ENCODE measurements around the gene NCAPD3. TPM values are rescaled to one million over a fixed set of nuclear protein-coding genes. Genes with fewer than 3 reads are reported as not detected.
"Not testable (repeated sequence)": the region's sequence is repeated elsewhere in the genome, so short reads cannot be mapped to it uniquely, and the experiment has no call there.

NCAPD3 gene
- total RNA-seq, 1 experiment from 2014 or later = 38.9 TPM

DNA sequence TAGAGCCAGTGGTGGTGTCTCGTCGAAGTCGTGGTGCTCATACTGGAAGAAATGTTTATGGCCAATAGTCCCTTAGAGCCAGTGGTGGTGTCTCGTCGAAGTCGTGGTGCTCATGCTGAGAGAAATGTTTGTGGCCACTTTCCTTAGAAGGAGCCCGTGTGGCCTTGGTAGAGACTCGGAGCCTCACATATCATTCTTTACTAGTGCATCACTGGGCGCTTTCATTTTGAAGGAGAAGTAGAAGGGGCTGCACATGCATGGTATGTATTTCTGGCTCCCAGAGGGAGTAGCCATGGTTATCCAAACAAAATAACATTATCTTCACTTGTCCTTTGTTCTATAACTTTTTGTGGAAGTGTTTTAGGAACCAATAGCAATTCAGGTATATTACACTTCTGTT lies 85.4 kb downstream of the NCAPD3 start:
- DNase-seq (ENCODE audit: low read depth) = no peak

DNA sequence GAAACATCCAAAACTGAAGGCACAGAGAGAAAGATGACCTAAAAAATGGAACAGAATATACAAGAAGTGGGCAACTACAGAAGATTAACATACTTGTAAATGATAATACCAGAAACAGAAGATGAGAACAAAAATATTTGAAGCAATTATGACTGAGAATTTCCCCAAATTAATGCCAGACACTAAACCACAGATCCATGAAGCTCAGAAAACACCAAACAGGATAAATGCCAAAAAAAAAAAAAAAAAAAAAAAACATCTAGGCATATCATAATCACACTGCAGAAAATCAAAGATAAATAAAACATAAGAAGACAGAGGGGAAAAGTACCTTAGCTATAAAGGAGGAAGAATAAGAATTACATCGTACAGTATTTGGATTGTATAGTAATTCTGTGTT lies 89.6 kb downstream of the NCAPD3 start:
- no peak for DNase-seq (ENCODE audit: low read depth)

DNA sequence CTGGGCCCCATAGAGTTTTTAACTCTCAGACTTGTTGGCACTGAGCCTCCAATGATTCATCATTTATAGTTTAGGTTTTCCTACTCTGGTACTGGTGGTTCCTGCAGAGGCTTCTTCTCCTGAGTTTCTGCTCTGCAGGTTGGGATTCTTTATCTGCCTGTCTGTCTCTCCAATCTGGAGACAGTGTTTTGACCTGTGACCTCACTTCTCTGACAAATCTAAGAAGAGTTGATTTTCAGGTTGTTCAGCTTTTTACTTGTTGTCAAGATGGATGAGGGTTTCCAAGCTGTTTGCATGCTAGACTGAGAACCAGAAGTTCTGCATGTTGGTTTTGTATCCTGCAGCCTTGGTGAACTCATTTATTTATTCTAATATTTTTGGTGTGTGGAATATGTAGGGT lies 91.0 kb downstream of the NCAPD3 start:
- DNase-seq (ENCODE audit: low read depth) = no peak

DNA sequence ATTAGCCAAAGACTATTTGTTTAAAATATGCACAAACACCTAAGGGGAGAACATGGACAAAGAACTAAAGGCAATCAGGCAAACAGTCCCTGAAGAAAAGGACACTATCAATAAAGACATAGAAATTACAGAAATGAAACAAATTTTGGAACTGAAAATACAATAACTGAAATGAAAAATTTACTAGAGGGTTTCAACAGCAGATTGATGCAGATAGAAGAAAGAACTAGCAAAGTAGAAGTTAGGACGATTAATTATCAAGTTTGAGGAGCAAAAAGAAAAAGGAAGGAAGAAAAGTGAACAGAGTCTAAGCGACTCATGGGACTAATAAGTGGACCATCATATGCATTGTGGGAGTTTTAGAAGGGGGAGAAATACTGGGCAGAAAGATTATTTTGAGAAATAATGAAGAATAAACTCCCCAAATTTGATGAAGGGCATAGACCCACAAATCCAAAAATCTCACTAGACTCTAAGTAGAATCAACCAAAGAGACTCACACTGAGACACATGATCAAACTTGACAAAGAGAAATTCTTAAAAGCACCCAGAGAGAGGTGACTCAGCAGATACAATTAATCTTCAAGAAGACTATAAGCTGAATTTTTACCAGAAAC lies 92.0 kb downstream of the NCAPD3 start:
- no peak for DNase-seq (ENCODE audit: low read depth)

DNA sequence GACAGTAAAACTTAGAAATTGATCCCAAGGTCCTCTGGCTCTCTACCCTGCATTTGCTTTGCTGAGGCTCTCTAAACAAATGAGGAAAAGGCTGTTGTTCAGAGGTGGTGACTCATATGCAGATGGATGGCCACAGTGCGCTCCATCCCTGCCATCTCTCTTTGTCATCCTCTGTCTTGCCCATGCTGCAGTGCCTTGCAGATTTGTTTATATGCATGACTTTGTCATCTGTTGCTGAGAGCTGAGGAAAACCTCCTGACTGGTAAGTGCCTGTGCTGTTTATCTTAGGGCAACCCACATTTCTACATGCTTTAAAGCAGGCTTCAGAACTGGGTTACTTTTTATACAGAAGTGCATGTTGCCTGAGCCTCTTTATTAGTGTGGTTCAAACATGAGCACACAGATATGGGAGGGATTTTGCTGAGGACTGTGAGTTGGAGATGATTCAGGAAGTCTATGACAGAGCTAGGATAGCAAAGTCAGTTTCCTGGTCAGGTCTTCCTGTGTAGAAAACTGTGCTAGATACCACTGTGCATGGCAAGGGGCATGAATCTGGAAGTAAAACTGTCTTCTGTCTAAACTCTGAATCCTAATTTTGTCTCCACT lies 97.4 kb downstream of the NCAPD3 start:
- DNase-seq (ENCODE audit: low read depth) = peak; percentile 93

DNA sequence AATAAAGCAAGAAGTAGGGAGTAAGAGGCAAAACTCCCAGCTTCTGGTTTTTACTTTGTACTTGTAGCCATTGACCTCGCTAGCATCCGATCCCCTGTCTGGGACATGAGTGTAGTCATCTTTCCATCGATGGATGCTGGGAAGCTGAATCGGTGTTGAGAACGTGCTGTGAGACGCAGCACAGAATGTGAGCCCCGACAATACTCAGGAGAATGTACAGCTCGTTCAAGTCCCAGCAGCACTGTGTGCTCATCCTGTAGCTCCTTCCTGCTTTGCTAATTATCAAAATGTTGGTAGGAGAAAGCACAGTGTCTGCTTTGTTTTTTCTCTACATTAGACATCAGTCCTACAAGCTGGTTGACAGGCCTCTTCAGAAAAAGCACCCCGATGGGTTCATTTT lies 98.3 kb downstream of the NCAPD3 start:
- no peak for DNase-seq (ENCODE audit: low read depth)

DNA sequence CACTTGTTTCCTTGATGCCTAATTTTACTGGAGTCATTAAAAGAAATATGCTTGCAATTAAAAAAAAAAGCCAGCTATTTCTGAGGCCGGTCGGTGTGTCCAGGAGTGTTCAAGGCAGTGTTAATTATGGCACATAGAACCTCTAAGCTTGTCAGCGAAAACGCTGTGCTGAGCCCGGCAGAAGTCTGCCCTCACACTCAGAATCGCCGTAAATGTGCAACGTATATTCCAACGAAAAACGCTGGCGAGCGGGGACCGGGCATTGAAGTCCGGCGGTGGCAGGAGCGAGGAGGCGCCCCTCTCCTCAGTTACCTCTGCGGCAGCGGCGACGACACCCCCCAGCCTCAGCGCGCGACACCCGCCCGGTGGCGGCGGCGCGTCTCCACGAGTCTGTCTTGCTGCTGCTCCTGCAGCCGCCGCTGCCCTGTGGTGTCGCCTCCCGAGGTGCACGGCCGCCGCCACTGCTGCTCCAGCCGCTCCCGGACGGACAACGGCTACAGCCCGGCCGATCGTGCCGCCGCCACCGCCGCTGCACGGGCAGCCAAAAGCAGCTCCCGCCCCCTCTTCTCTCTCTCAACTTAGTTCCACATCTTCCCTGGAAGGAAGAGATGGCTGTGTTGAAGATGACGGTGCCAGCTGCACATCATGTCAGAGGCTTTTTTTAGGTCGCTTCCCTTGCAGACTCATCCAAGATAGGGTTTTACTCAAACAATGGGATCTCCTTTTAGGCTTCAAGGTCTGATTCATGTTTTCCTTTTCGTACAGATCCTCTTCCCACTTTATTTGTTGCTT lies 98.9 kb downstream of the NCAPD3 start:
- peak; percentile 73 for DNase-seq (ENCODE audit: low read depth)

DNA sequence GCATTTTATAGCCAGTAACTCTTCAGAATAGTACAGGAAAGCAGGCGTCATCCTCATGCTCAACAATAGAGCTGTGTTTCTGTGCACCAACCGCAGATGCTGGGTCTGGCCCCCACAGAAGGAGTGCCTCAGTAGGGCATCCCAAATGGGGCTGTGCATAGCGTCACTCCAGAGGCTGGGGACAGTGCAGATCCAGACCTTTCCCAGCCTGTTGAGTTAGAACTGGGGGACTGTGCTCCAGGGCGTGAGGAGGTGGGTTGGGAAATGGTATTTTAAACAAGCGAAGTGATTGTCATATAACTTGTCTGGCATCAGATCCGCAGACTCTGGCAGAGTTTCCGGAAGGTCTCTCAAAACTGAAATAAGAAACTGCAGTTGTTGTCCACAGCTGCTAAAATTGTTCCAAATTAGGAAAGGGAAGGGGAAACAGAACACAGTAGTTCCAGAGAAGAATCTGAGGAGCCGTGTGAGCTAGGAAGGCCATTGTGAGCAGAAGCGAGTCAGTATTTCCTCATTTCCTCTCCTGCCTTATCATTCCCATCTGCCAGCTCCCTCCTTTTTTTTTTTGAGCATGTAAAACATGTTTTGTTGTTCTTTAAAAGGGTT lies 102.7 kb downstream of the NCAPD3 start:
- DNase-seq (ENCODE audit: low read depth) = peak; percentile 89

DNA sequence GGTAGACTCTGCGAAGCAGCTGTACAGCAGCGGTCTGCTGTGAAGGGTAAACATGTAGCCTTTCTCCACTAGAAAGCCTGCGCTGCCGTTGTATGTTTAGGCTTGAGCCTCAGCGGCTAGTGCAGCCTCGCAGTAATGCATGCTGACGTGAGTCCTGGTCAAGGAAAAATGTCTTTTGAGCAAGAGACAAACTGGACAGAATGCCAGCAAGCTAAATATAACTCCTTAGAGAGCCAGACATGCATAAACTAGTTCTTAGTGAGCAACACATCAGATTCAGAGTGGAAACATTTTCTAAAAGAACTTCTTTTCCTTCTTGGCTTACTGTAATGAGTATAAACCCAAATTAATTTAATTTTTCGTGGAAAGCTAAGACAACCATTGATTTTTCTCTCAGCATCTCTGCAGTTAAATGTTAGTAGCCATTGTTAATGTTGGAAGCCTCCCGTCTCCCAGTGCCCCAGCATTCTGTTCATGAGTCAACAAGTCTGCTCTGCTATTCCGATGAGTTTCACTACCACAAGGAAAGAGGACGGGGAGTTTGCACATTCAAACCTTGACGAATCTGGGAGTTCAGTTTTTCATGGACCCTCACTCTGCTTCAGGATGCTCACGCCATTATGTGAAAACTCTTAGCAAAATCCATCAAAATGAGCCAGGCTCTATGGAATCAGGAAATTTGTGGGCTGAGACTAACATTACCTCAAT lies 103.5 kb downstream of the NCAPD3 start:
- DNase-seq (ENCODE audit: low read depth) = peak; percentile 83

DNA sequence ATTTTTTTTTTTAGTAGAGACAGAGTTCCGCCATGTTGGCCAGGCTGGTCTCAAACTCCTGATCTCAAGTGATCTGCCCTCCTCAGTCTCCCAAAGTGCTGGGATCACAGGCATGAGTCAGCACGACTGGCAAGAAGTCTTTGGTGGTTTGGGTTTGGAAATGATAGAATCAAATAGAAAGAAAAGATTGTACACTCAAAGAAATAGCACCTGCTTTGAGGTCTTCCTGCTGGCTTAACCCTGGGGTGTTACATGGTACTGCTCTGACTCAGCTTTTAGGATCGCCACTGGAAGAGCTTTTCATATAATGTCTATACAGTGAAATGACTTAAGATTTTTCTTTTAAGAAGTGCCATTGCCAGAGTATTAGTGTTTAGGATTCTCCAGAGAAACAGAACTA lies 104.7 kb downstream of the NCAPD3 start:
- DNase-seq (ENCODE audit: low read depth) = peak; percentile 97

DNA sequence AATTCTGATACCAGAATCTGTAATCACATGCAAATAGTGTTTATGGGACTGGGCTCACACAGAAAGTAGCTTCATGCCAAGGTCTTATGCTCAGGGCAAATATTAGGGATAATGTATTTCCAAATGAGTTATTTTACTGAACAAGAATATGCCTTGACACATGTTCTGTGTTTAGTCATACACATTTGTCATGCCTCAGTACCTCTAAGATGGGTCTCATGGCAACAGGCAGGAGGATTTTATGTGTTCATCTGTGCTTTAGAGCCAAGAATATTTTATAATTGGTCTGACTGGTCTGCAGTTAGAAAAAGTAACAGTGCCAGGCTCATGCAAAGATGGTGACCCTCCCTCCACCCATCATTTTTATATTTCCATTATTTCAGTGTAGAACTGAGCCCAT lies 105.8 kb downstream of the NCAPD3 start:
- peak; percentile 52 for DNase-seq (ENCODE audit: low read depth)

DNA sequence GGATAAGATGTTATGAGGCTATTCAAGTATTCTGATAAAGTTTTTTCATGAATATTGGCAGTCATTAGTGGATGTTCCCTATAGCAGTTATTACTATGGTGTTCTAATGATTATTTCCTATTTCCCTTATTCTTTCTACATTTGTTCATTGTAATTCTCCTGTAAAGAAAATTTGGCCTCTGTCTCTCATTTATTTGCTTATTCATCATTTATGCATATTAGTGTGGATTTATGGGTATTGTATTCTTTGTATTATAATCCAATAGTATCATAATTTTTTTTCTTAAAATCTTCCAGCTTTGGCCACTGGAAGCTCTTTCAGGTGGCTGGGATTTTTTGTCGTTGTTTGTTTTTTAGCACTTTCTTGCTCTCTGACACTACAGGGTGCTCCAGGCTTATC lies 107.6 kb downstream of the NCAPD3 start:
- DNase-seq (ENCODE audit: low read depth) = no peak

DNA sequence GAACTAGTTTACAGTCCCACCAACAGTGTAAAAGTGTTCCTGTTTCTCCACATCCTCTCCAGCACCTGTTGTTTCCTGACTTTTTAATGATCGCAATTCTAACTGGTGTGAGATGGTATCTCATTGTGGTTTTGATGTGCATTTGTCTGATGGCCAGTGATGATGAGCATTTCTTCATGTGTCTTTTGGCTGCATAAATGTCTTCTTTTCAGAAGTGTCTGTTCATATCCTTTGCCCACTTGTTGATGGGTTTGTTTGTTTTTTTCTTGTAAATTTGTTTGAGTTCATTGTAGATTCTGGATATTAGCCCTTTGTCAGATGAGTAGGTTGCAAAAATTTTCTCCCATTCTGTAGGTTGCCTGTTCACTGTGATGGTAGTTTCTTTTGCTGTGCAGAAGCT lies 110.0 kb downstream of the NCAPD3 start:
- not testable (repeated sequence) for DNase-seq (ENCODE audit: low read depth)

DNA sequence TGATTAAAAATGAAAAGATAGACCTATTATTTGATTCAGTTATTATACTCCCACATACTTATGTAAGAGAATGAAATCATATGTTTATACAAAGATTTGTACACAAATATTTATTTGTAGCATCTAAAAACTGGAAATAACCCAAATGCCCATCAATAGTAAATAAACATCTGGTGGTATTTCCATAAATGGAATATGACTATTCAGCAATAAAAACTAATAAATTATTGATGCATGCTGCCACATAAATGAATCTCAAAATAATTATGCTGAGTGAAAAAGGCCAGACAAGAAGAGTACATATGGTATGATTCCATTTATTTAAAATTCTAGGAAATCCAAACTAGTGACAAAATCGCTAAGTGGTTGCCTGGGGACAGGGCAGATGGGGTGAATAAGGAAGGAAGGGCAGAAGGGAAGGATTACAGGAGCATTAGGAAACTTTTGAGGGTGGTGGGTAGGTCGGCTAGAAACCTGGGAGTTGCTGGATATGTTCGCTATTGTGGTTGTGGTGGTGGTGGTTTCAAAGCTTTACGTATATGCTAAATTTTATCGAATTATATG lies 113.4 kb downstream of the NCAPD3 start:
- no peak for DNase-seq (ENCODE audit: low read depth)

Other genes with a start within 250 kb of the NCAPD3 start
- gene JAM3, start 154.9 kb downstream of the NCAPD3 start, total RNA-seq (2014; rRNA removed) = 116 and 152 TPM in 2 replicates
- gene VPS26B, start 704 bp upstream of the NCAPD3 start, total RNA-seq (2014; rRNA removed) = 35.8 and 39.6 TPM in 2 replicates
- 48.4 and 52.4 TPM in 2 replicates for gene THYN1, start 29.4 kb upstream of the NCAPD3 start, total RNA-seq (2014; rRNA removed)
- gene ACAD8, start 29.6 kb upstream of the NCAPD3 start, total RNA-seq (2014; rRNA removed) = 23.4 and 25.2 TPM in 2 replicates
- not detected in 2 replicates for gene GLB1L3, start 52.4 kb upstream of the NCAPD3 start, total RNA-seq (2014; rRNA removed)
- gene GLB1L2, start 108.0 kb upstream of the NCAPD3 start, total RNA-seq (2014; rRNA removed) = not detected in 2 replicates
- gene B3GAT1, start 188.3 kb upstream of the NCAPD3 start, total RNA-seq (2014; rRNA removed) = not detected in 2 replicates